ENCODE measurements around the gene RNLS. TPM values are rescaled to one million over a fixed set of nuclear protein-coding genes. Genes with fewer than 3 reads are reported as not detected.

The RNLS gene
- total RNA-seq, 1 experiment from 2014 or later, result 8.1 TPM

- CTCF ChIA-PET, result no interaction called here
- POLR2A ChIA-PET (ENCODE audit: low non-redundant PET), result no interaction called here
- no peak for DNase-seq (ENCODE audit: low spot score)
- no peak for TF ChIP-seq EZH2 (IDR thresholded peaks at IDR 0.05; ENCODE audit: borderline replicate concordance, low read depth, low read length, poor library complexity, severe bottlenecking)
- no peak for TF ChIP-seq CTCF (conservative IDR thresholded peaks at IDR 0.05; ENCODE audit: low read depth, low read length)
- H3K36me3 ChIP-seq (ENCODE audit: insufficient read depth, low read length, poor library complexity, severe bottlenecking), result no peaks in the 10 kb centered on the region
- H3K4me1 ChIP-seq (ENCODE audit: insufficient read depth, low read length, poor library complexity, severe bottlenecking), result no peaks in the 10 kb centered on the region
- H3K4me3 ChIP-seq (ENCODE audit: low read depth, low read length, poor library complexity, severe bottlenecking), result no peak overlapping the region
- no peaks in the 10 kb centered on the region for H3K9me3 ChIP-seq (ENCODE audit: low read depth, low read length, poor library complexity, severe bottlenecking)
- no peak overlapping the region for H3K27ac ChIP-seq (ENCODE audit: low read depth, low read length, poor library complexity, severe bottlenecking)
- BruUV-seq (replicated peaks), result no TSS peak
- peaks cover 6% of the 10 kb centered on the region for H3K27me3 ChIP-seq (replicated peaks; ENCODE audit: insufficient read depth, low read depth, low read length, poor library complexity)
- intact Hi-C loops (cut with micrococcal nuclease; ENCODE audit: unreplicated experiment), result no loop called here
These were observed 343.9 kb downstream of the RNLS start for GRCh38 chr10:88239212-88239611.

GRCh38 chr10:88238615-88238914 lies 344.6 kb downstream of the RNLS start:
- no peaks in the 10 kb centered on the region for H3K36me3 ChIP-seq (ENCODE audit: insufficient read depth, low read length, poor library complexity, severe bottlenecking)
- no peak overlapping the region for H3K4me3 ChIP-seq (ENCODE audit: low read depth, low read length, poor library complexity, severe bottlenecking)
- no peak overlapping the region for H3K27ac ChIP-seq (ENCODE audit: low read depth, low read length, poor library complexity, severe bottlenecking)
- TF ChIP-seq EZH2 (IDR thresholded peaks at IDR 0.05; ENCODE audit: borderline replicate concordance, low read depth, low read length, poor library complexity, severe bottlenecking) (no peak), CTCF (conservative IDR thresholded peaks at IDR 0.05; ENCODE audit: low read depth, low read length) (no peak)
- ChIA-PET CTCF (no interaction called here), POLR2A (ENCODE audit: low non-redundant PET) (no interaction called here)
- no TSS peak for BruUV-seq (replicated peaks)
- intact Hi-C loops (cut with micrococcal nuclease; ENCODE audit: unreplicated experiment), result no loop called here
- peaks cover 6% of the 10 kb centered on the region for H3K27me3 ChIP-seq (replicated peaks; ENCODE audit: insufficient read depth, low read depth, low read length, poor library complexity)
- no peaks in the 10 kb centered on the region for H3K4me1 ChIP-seq (ENCODE audit: insufficient read depth, low read length, poor library complexity, severe bottlenecking)
- no peak for DNase-seq (ENCODE audit: low spot score)
- no peaks in the 10 kb centered on the region for H3K9me3 ChIP-seq (ENCODE audit: low read depth, low read length, poor library complexity, severe bottlenecking)

- no peaks in the 10 kb centered on the region for H3K36me3 ChIP-seq (ENCODE audit: insufficient read depth, low read length, poor library complexity, severe bottlenecking)
- intact Hi-C loops (cut with micrococcal nuclease; ENCODE audit: unreplicated experiment), result no loop called here
- BruUV-seq (replicated peaks), result no TSS peak
- H3K27ac ChIP-seq (ENCODE audit: low read depth, low read length, poor library complexity, severe bottlenecking), result no peak overlapping the region
- H3K4me3 ChIP-seq (ENCODE audit: low read depth, low read length, poor library complexity, severe bottlenecking), result no peak overlapping the region
- ChIA-PET CTCF (no interaction called here), POLR2A (ENCODE audit: low non-redundant PET) (no interaction called here)
- TF ChIP-seq EZH2 (IDR thresholded peaks at IDR 0.05; ENCODE audit: borderline replicate concordance, low read depth, low read length, poor library complexity, severe bottlenecking) (no peak), CTCF (conservative IDR thresholded peaks at IDR 0.05; ENCODE audit: low read depth, low read length) (no peak)
- H3K9me3 ChIP-seq (ENCODE audit: low read depth, low read length, poor library complexity, severe bottlenecking), result no peaks in the 10 kb centered on the region
- peaks cover 6% of the 10 kb centered on the region for H3K27me3 ChIP-seq (replicated peaks; ENCODE audit: insufficient read depth, low read depth, low read length, poor library complexity)
- DNase-seq (ENCODE audit: low spot score), result no peak
- no peaks in the 10 kb centered on the region for H3K4me1 ChIP-seq (ENCODE audit: insufficient read depth, low read length, poor library complexity, severe bottlenecking)
These were observed 345.1 kb downstream of the RNLS start for GRCh38 chr10:88237896-88238614.

All from A673 (cell line).